Endothelial cell of umbilical vein (primary cell): ENCODE data around the gene CDH22. TPM values are rescaled to one million over a fixed set of nuclear protein-coding genes. Genes with fewer than 3 reads are reported as not detected.

Experiments used
- BruUV-seq: library from RNA; stranded (reverse); fragments of 400-500 nt; replicated peaks from 2 replicates; lab custom pipeline; 2021; lab: Mats Ljungman, UMichigan
- CTCF ChIA-PET: fragments of 300-600, 350-600 bp; sonication (Branson Sonifier 250); formaldehyde crosslinking; loops from one replicate; lab custom pipeline; 2021; ENCODE audit warnings: antibody characterized with exemption, inconsistent platforms; lab: Charles Lee
- POLR2A ChIA-PET: fragments of 300-600, 350-600 bp; sonication (Branson Sonifier 250); formaldehyde crosslinking; loops from one replicate; lab custom pipeline; 2021; ENCODE audit warnings: antibody characterized with exemption, inconsistent platforms; lab: Charles Lee
- DNase-seq: peaks from one replicate; pipeline ENCODE4 v3.0.0-alpha.2; 2011; ENCODE audit warnings: low read depth, low spot score
- FAIRE-seq: peaks from 2 replicates; lab custom pipeline; 2011; peaks lifted over from hg19 to GRCh38; lab: Jason Lieb, UNC
- H2AFZ ChIP-seq: 2 replicates; pipeline ENCODE4 v1.6.0; 2012; ENCODE audit warnings: low read depth, low read length, control low read depth, inconsistent platforms
- H3K27ac ChIP-seq: 2 replicates; pipeline ENCODE4 v1.5.1; 2011; ENCODE audit warnings: low read depth, mild to moderate bottlenecking, control low read depth, low read length, moderate library complexity; ENCODE audit not compliant: insufficient read depth
- H3K27me3 ChIP-seq, 2 experiments: 2 replicates each; pipeline versions ENCODE4 v1.6.0 to v1.6.1; 2011; ENCODE audit warnings: low read length in 2 of 2, mixed read lengths in 1 of 2; ENCODE audit not compliant: control insufficient read depth in 2 of 2, insufficient read depth in 2 of 2
- H3K36me3 ChIP-seq, 2 experiments: 2 replicates in 1 of 2; 3 replicates in 1 of 2; pipeline ENCODE4 v1.5.1; 2011; ENCODE audit warnings: low read length in 2 of 2, mild to moderate bottlenecking in 1 of 2, moderate library complexity in 1 of 2; ENCODE audit not compliant: control insufficient read depth in 2 of 2, insufficient read depth in 2 of 2; ENCODE audit errors: extremely low read depth in 1 of 2
- H3K4me1 ChIP-seq: 3 replicates; pipeline ENCODE4 v1.5.1; 2011; ENCODE audit warnings: mild to moderate bottlenecking, low read length; ENCODE audit not compliant: control insufficient read depth, insufficient read depth; ENCODE audit errors: extremely low read depth
- H3K4me2 ChIP-seq: 2 replicates; pipeline ENCODE4 v1.6.1; 2011; ENCODE audit warnings: low read length, control low read depth, mixed read lengths; ENCODE audit not compliant: insufficient read depth
- H3K4me3 ChIP-seq, 3 experiments: fragments of 200-600 bp in 1 of 3; sonication (generic), shearing (Covaris generic) in 1 of 3; replicated peaks in 1 of 3; 2 replicates each; pipeline ENCODE4 v1.5.1; 2011 to 2016; ENCODE audit warnings: control low read depth in 3 of 3, low read length in 3 of 3, mild to moderate bottlenecking in 2 of 3, inconsistent platforms in 1 of 3, low read depth in 1 of 3, moderate library complexity in 1 of 3; ENCODE audit not compliant: insufficient read depth in 1 of 3
- H3K79me2 ChIP-seq: 2 replicates; pipeline ENCODE4 v1.6.0; 2012; ENCODE audit warnings: low read length, inconsistent platforms; ENCODE audit not compliant: control insufficient read depth, insufficient read depth
- H3K9ac ChIP-seq: replicated peaks from 2 replicates; pipeline ENCODE3; 2011; ENCODE audit warnings: low read length, control low read depth; ENCODE audit not compliant: insufficient read depth; ENCODE audit errors: extremely low read depth
- H3K9me1 ChIP-seq: replicated peaks from 3 replicates; pipeline ENCODE4 v1.6.0; 2011; ENCODE audit warnings: mild to moderate bottlenecking, low read length; ENCODE audit not compliant: control insufficient read depth, insufficient read depth; ENCODE audit errors: extremely low read depth
- H3K9me3 ChIP-seq: replicated peaks from 2 replicates; pipeline ENCODE4 v1.5.1; 2012; ENCODE audit warnings: low read length, inconsistent platforms; ENCODE audit not compliant: control insufficient read depth, insufficient read depth
- H4K20me1 ChIP-seq: replicated peaks from 2 replicates; pipeline ENCODE3; 2011; ENCODE audit warnings: mild to moderate bottlenecking, low read length; ENCODE audit not compliant: control insufficient read depth, insufficient read depth; ENCODE audit errors: extremely low read depth
- EZH2 ChIP-seq: IDR thresholded peaks from 2 replicates; pipeline ENCODE4 v1.6.1; 2012; ENCODE audit warnings: borderline replicate concordance, low read depth, mild to moderate bottlenecking, moderate library complexity, low read length, inconsistent platforms; ENCODE audit not compliant: severe bottlenecking
- FOS ChIP-seq: IDR thresholded peaks from 2 replicates; pipeline ENCODE4 v1.6.1; 2011; ENCODE audit warnings: mild to moderate bottlenecking, low read length, moderate library complexity, borderline replicate concordance; ENCODE audit not compliant: insufficient read depth
- GATA2 ChIP-seq: IDR thresholded peaks from 2 replicates; pipeline ENCODE4 v1.7.0; 2011; ENCODE audit warnings: low read depth, mild to moderate bottlenecking, moderate library complexity, mixed read lengths, low read length; ENCODE audit not compliant: insufficient read length, insufficient read depth
- JUN ChIP-seq: IDR thresholded peaks from 2 replicates; pipeline ENCODE4 v1.6.1; 2011; ENCODE audit warnings: borderline replicate concordance, low read depth; ENCODE audit not compliant: insufficient read length, insufficient read depth
- MYC ChIP-seq: IDR thresholded peaks from one replicate; pipeline ENCODE4 v1.6.1; 2011; ENCODE audit warnings: mild to moderate bottlenecking, low read depth, low read length
- POLR2A ChIP-seq: IDR thresholded peaks from 2 replicates; pipeline ENCODE4 v1.6.1; 2012; ENCODE audit warnings: low read depth, mild to moderate bottlenecking, control low read depth, low read length
- POLR2AphosphoS5 ChIP-seq: IDR thresholded peaks from 2 replicates; pipeline ENCODE4 v1.6.1; 2012; ENCODE audit warnings: low read depth, mild to moderate bottlenecking, control low read depth, low read length, moderate library complexity; ENCODE audit not compliant: insufficient read depth
- dilution Hi-C: fragments of 300-500 bp; cut with MboI; formaldehyde crosslinking; loops from one replicate; pipeline ENCODE4 v1.15.0; 2019; ENCODE audit warnings: low sequenced_read_pairs; ENCODE audit not compliant: extremely low pct_ligation_motif_present
- intact Hi-C: fragments of 100-400 bp; cut with micrococcal nuclease; formaldehyde crosslinking; loops from one replicate; pipeline ENCODE4 v1.10.0; 2022
- polyA plus RNA-seq, 4 experiments: library from polyadenylated mRNA; depleted of rRNA in 3 of 4; stranded (reverse) in 3 of 4; unstranded in 1 of 4; fragments of >200 nt; gene quantifications; 2 replicates each; pipeline versions ENCODE4 v1.2.1 to v1.2.3, GENCODE V29; 2011 to 2012; ENCODE audit warnings: missing spikeins in 1 of 4
- total RNA-seq: library from RNA; stranded (reverse); gene quantifications from 2 replicates; pipeline ENCODE4 v1.2.3, GENCODE V29; 2021
- TF ChIP-seq, protein P1 (sequence below): IDR thresholded peaks from 2 replicates; pipeline ENCODE4 v1.6.1; 2011; ENCODE audit not compliant: insufficient read depth, insufficient read length
- TF ChIP-seq, protein P2 (sequence below), 2 donors: IDR thresholded peaks; 1 replicate in 1 of 2; 2 replicates in 1 of 2; pipeline ENCODE4 v1.5.1; 2011; ENCODE audit warnings: low read length in 2 of 2, mild to moderate bottlenecking in 2 of 2, moderate library complexity in 2 of 2, control low read depth in 1 of 2, inconsistent platforms in 1 of 2, low read depth in 1 of 2; ENCODE audit not compliant: insufficient read depth in 1 of 2; ENCODE audit errors: extremely low read depth in 1 of 2

Gene CDH22
- total and polyA plus RNA-seq, 2 donors (not counting 3 experiments of a cell fraction or from before 2014, with no cell fraction given), result not detected

DNA sequence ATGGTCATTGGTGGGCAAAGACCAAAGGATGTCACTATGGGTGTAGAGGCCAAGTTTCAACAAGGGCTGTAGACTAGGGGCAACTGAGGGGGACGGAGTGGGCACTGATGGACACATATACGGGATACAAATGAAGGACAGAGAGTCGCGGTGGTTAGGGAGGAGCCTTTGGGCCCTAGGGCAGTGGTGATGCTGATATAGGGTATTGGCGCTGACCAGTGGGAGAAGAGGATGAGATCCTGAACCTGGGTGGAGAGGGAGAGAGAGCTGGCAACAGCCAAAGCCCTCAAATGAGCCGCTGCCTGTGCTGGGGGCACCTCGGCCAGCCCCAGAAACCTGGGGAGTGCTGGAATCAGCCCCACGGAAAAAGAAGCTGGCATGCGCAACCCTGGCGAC, 1.6 kb downstream of the CDH22 start:
- FAIRE-seq (no peak), DNase-seq (no peak)
- ChIA-PET POLR2A (no interaction called here), CTCF (interaction anchor here (0.5 to 3.0 kb wide), 42 partner anchors 8 to 374 kb away, joined by 3 to 42 read pairs (median 4); partner anchors contain the start of gene ELMO2)
- H2AFZ ChIP-seq, result no peak overlapping the region
- intact Hi-C loops, result loop anchor here (1.0 kb wide), 1 partner anchor 43 kb away; no protein-coding TSS in a partner anchor
- H3K4me2 ChIP-seq, result no peak overlapping the region
- no peaks in the 10 kb centered on the region for H3K36me3 ChIP-seq
- dilution Hi-C loops, result no loop called here
- H3K79me2 ChIP-seq, result no peaks in the 10 kb centered on the region
- peaks cover 44 to 54% of the 10 kb centered on the region in 2 experiments for H3K27me3 ChIP-seq
- no peaks in the 10 kb centered on the region for H4K20me1 ChIP-seq
- no peaks in the 10 kb centered on the region for H3K4me1 ChIP-seq
- no peak overlapping the region for H3K9ac ChIP-seq
- no TSS peak for BruUV-seq
- no peak overlapping the region for H3K27ac ChIP-seq
- no peak overlapping the region for H3K4me3 ChIP-seq
- H3K9me3 ChIP-seq, result no peaks in the 10 kb centered on the region
- TF ChIP-seq POLR2AphosphoS5 (no peak), JUN (no peak), POLR2A (no peak), MYC (no peak), GATA2 (no peak)
- no peaks in the 10 kb centered on the region for H3K9me1 ChIP-seq

DNA sequence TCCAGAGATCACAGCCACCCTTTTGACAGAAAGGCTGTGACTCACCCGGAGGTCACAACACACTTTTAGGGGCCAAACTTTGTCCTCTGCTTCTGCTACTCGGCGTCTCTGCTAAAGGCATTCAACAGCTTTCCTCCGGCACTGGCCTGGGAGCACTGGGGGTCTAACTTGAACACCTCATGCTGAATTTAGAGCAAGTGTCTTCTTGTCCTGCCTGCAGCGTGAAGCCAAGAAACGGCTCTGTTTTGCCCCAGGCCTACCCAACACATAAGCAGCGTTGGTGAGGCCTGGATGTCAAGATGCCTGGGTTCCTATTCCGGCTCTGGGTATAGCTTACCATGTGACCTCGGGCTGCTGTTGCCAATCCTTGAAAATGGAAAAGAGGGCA, 2.3 kb downstream of the CDH22 start:
- Histone ChIP-seq H3K79me2 (no peaks in the 10 kb centered on the region), H3K9ac (no peak overlapping the region), H3K27ac (no peak overlapping the region), H3K27me3 (peaks cover 36 to 47% of the 10 kb centered on the region in 2 experiments), H3K36me3 (no peaks in the 10 kb centered on the region), H4K20me1 (no peaks in the 10 kb centered on the region), H3K4me2 (no peak overlapping the region), H3K9me1 (no peaks in the 10 kb centered on the region), H2AFZ (no peak overlapping the region), H3K4me1 (no peaks in the 10 kb centered on the region), H3K4me3 (no peak overlapping the region), H3K9me3 (no peaks in the 10 kb centered on the region)
- no peak for FAIRE-seq
- no peak for TF ChIP-seq FOS
- TF ChIP-seq, protein P1, sequence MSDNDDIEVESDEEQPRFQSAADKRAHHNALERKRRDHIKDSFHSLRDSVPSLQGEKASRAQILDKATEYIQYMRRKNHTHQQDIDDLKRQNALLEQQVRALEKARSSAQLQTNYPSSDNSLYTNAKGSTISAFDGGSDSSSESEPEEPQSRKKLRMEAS, result no peak
- TF ChIP-seq, protein P2, sequence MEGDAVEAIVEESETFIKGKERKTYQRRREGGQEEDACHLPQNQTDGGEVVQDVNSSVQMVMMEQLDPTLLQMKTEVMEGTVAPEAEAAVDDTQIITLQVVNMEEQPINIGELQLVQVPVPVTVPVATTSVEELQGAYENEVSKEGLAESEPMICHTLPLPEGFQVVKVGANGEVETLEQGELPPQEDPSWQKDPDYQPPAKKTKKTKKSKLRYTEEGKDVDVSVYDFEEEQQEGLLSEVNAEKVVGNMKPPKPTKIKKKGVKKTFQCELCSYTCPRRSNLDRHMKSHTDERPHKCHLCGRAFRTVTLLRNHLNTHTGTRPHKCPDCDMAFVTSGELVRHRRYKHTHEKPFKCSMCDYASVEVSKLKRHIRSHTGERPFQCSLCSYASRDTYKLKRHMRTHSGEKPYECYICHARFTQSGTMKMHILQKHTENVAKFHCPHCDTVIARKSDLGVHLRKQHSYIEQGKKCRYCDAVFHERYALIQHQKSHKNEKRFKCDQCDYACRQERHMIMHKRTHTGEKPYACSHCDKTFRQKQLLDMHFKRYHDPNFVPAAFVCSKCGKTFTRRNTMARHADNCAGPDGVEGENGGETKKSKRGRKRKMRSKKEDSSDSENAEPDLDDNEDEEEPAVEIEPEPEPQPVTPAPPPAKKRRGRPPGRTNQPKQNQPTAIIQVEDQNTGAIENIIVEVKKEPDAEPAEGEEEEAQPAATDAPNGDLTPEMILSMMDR (IDR thresholded peaks at IDR 0.05; ENCODE audit: extremely low read depth in 1 of 2, insufficient read depth in 1 of 2, low read depth in 1 of 2, low read length in 2 of 2), result no peak
- no peak for TF ChIP-seq EZH2
- no peak for TF ChIP-seq POLR2A
- no peak for TF ChIP-seq JUN
- TF ChIP-seq GATA2, result no peak
- no peak for TF ChIP-seq POLR2AphosphoS5
- intact Hi-C loops (no loop called here), dilution Hi-C loops (no loop called here)
- CTCF ChIA-PET, result interaction anchor here (0.6 to 3.0 kb wide), 11 partner anchors 15 to 148 kb away, joined by 3 to 32 read pairs (median 8); partner anchors contain the start of gene ELMO2
- BruUV-seq, result no TSS peak
- DNase-seq, result no peak
- POLR2A ChIA-PET, result no interaction called here
